Ovary (tissue), 9 donors: Measurements from ENCODE around the gene CDHR2. TPM values are rescaled to one million over a fixed set of nuclear protein-coding genes. Genes with fewer than 3 reads are reported as not detected.

Source experiments
- DNase-seq, 5 donors: peaks; one replicate each; pipeline ENCODE4 v3.0.0-alpha.2; 2019 to 2020
- H3K27ac ChIP-seq, 2 donors: fragments of 200-600 bp; one replicate each; pipeline versions ENCODE4 v1.5.1 to v1.8.0; 2019 to 2022
- H3K27me3 ChIP-seq: fragments of 200-600 bp; one replicate; pipeline ENCODE4 v1.8.0; 2022
- H3K36me3 ChIP-seq: fragments of 200-600 bp; sonication (generic); one replicate; pipeline ENCODE4 v1.5.1; 2019
- H3K4me1 ChIP-seq: one replicate; pipeline ENCODE4 v1.8.1; 2013; ENCODE audit warnings: mild to moderate bottlenecking, moderate library complexity; ENCODE audit not compliant: insufficient read depth
- H3K4me3 ChIP-seq: fragments of 200-600 bp; sonication (generic); one replicate; pipeline ENCODE4 v1.5.1; 2017
- H3K9me3 ChIP-seq, 2 donors: fragments of 200-600 bp in 1 of 2; sonication (generic) in 1 of 2; one replicate each; pipeline versions ENCODE4 v1.5.1 to v1.8.1; 2013 to 2019; ENCODE audit warnings: mild to moderate bottlenecking in 1 of 2, moderate library complexity in 1 of 2
- CTCF ChIP-seq, 3 donors: fragments of 450-650 bp in 2 of 3; fragments of 200-600 bp in 1 of 3; IDR thresholded peaks; one replicate each; pipeline versions ENCODE4 v1.5.1 to v1.8.0; 2016 to 2022; ENCODE audit warnings: antibody characterized with exemption in 3 of 3, mild to moderate bottlenecking in 1 of 3
- EP300 ChIP-seq: sonication (generic); formaldehyde crosslinking; IDR thresholded peaks from one replicate; pipeline ENCODE4 v1.6.1; 2017; ENCODE audit warnings: antibody characterized with exemption
- POLR2A ChIP-seq: fragments of 450-650 bp; IDR thresholded peaks from one replicate; pipeline ENCODE4 v1.6.1; 2017; ENCODE audit warnings: antibody characterized with exemption, mild to moderate bottlenecking, moderate library complexity
- WGBS, 3 donors: extraction: QIAGEN DNeasy Blood & Tissue Kit in 1 of 3; methylation state at CpG; one replicate each; pipeline versions ENCODE4 v1.1.5 to v1.1.7; 2013 to 2017; 5-methylcytosine and 5-hydroxymethylcytosine counted together
- intact Hi-C, 4 donors: fragments of 100-400 bp; cut with DNase I; formaldehyde crosslinking; loops; one replicate each; pipeline versions ENCODE4 v1.11.0 to v1.15.1; 2022 to 2023
- polyA plus RNA-seq, 2 donors: library from polyadenylated mRNA; stranded (reverse); fragments of 200-250 nt in 1 of 2; fragments of 350-450 nt in 1 of 2; fragmentation: Illumina TruSeq in 1 of 2; extraction: RNeasy Lipid Tissue Mini Kit (QIAGEN cat#74804) in 1 of 2; gene quantifications; one replicate each; pipeline ENCODE4 v1.2.3, GENCODE V29; 2013 to 2014
- total RNA-seq, 7 donors: library from RNA; depleted of rRNA in 2 of 7; stranded (reverse); fragments of >200 nt in 2 of 7; fragmentation: NEBNext Ultra II Directional in 3 of 7; extraction: Animal tissue kit (Norgen Biotek cat#: 25700) in 3 of 7; gene quantifications; one replicate each; pipeline versions ENCODE4 v1.1.0 to v1.2.4, GENCODE V29; 2016 to 2023
- donor health status: DM: no; HTN: no; CAD: no; lungs with moderate emphysema.
- donor health status: DM: no; HTN: no; CAD: no.
- donor health status: Bipolar disorder and iron deficiency.
- donor health status: DM: yes; HTN: yes; CAD: no.
- donor health status: DM: no; HTN: no; CAD: no.
- donor health status: DM: yes; HTN: yes; CAD: no.

CDHR2 gene
- total and polyA plus RNA-seq, 9 donors = 0.10 to 2.0 (median 0.20) TPM; not detected in 6

GRCh38 chr5:176633598-176633997, 84.5 kb downstream of the CDHR2 start:
- 7 to 11% (median 8%) methylated on average over 6 of the region's 6 CpGs for WGBS, 3 donors
- Histone ChIP-seq H3K27me3 (no peaks in the 10 kb centered on the region), H3K4me3 (no peak overlapping the region), H3K27ac (no peak overlapping the region), H3K9me3 (no peaks in the 10 kb centered on the region), H3K4me1 (peaks cover 7% of the 10 kb centered on the region), H3K36me3 (no peaks in the 10 kb centered on the region)
- DNase-seq = no peak
- TF ChIP-seq EP300 = no peak
- TF ChIP-seq POLR2A = no peak
- no peak for TF ChIP-seq CTCF (IDR thresholded peaks at IDR 0.05)
- intact Hi-C loops = no loop called here

- no peak for TF ChIP-seq CTCF (IDR thresholded peaks at IDR 0.05)
- TF ChIP-seq EP300 = no peak
- Histone ChIP-seq H3K27me3 (no peaks in the 10 kb centered on the region), H3K4me3 (no peak overlapping the region), H3K27ac (no peak overlapping the region), H3K9me3 (no peaks in the 10 kb centered on the region), H3K4me1 (no peaks in the 10 kb centered on the region), H3K36me3 (no peaks in the 10 kb centered on the region)
- no peak for DNase-seq
- intact Hi-C loops = no loop called here
- 30 to 53% (median 35%) methylated on average over 9 of the region's 9 CpGs for WGBS, 3 donors
Observed at GRCh38 chr5:176636426-176636825, 87.3 kb downstream of the CDHR2 start.

DNA sequence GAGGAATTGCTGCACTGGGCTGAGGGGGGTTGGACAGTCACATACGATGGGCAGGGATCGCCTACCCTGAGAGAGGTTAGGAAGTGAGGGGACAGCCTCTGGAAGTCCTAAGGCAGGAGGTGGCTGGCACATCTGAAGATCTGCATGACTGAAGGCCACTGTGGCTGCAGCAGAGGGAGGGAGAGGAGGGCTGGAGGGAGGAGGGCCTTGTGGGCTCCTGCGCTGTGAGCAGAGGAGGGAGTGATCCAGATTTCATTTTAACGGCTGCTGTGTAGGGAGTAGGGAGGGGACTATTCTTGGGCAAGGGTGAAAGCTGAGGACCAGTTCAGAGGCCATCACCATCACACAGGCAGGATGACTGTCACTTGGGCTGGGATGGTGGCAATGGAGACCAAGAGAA, 88.4 kb downstream of the CDHR2 start:
- intact Hi-C loops = no loop called here
- Histone ChIP-seq H3K4me1 (no peaks in the 10 kb centered on the region), H3K9me3 (no peaks in the 10 kb centered on the region), H3K36me3 (no peaks in the 10 kb centered on the region), H3K27me3 (no peaks in the 10 kb centered on the region), H3K4me3 (no peak overlapping the region), H3K27ac (no peak overlapping the region)
- 36 to 47% (median 42%) methylated on average over 4 of the region's 4 CpGs for WGBS, 3 donors
- DNase-seq = no peak
- TF ChIP-seq CTCF (IDR thresholded peaks at IDR 0.05) (no peak), EP300 (no peak), POLR2A (no peak)

GRCh38 chr5:176638437-176638836, 89.3 kb downstream of the CDHR2 start:
- Histone ChIP-seq H3K4me1 (no peaks in the 10 kb centered on the region), H3K27me3 (no peaks in the 10 kb centered on the region), H3K36me3 (no peaks in the 10 kb centered on the region), H3K4me3 (no peak overlapping the region), H3K27ac (no peak overlapping the region), H3K9me3 (no peaks in the 10 kb centered on the region)
- intact Hi-C loops = no loop called here
- TF ChIP-seq EP300 (no peak), CTCF (IDR thresholded peaks at IDR 0.05) (no peak), POLR2A (no peak)
- WGBS, 3 donors = 92 to 95% (median 95%) methylated on average over 3 of the region's 3 CpGs
- DNase-seq = no peak

DNA sequence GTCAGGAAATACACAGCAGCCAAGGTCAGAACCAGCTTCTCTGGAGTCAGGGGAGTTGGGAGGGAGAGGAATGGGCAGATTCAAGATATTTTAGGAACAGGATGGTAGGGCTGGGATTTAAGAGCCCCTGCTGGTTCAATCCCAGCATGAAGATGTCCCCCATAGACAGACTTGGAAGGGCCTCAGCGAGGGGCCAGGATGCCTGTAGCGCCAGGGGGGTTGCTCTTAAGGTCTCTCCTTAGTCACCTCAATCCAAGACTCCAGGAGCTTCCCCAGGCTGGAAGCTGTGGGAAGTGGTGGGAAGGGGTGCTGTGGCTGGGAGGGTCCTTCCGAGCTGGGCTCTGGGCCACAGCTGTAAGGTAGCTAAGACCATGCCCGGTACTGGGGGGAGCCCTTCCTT, 90.1 kb downstream of the CDHR2 start:
- TF ChIP-seq EP300 (no peak), CTCF (IDR thresholded peaks at IDR 0.05) (no peak), POLR2A (no peak)
- H3K36me3 ChIP-seq = no peaks in the 10 kb centered on the region
- no peak overlapping the region for H3K4me3 ChIP-seq
- 48 to 65% (median 62%) methylated on average over 3 to 4 of the region's 4 CpGs for WGBS, 3 donors
- no peak overlapping the region for H3K27ac ChIP-seq
- no peaks in the 10 kb centered on the region for H3K9me3 ChIP-seq
- intact Hi-C loops = no loop called here
- no peaks in the 10 kb centered on the region for H3K27me3 ChIP-seq
- H3K4me1 ChIP-seq = no peaks in the 10 kb centered on the region
- no peak for DNase-seq
